ENCODE measurements around the gene IL9R. TPM values are rescaled to one million over a fixed set of nuclear protein-coding genes. Genes with fewer than 3 reads are reported as not detected.
"Not testable (repeated sequence)": the region's sequence is repeated elsewhere in the genome, so short reads cannot be mapped to it uniquely, and the experiment has no call there.

IL9R gene
- total RNA-seq, 3 donors from 2014 or later (not counting 1 experiment from before 2014, with no cell fraction given) = 1.6 to 3.4 (median 1.9) TPM

DNA sequence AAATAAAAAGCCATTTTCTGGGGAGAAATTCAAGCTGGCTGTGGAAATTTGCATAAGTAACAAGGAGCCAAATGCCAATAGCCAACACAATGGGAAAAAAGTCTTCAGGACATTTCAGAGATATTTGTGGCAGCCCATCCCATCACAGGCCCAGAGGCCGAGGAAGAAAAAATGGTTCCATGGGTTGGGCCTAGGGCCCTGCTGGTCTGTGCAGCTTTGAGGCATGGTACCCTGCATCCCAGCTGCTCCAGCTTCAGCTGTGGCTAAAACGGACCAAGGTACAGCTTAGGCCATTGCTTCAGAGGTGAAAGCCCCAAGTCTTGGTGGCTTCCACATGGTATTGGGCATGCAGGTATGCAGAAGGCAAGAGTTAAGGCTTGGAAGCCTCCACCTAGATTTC, 14.2 kb upstream of the IL9R start:
- intact Hi-C loops (cut with micrococcal nuclease) = no loop called here
- H3K9me3 ChIP-seq (ENCODE audit: control insufficient read depth, insufficient read depth, low read length) = peaks cover 4% of the 10 kb centered on the region
- no peak for ATAC-seq
- peaks cover 3 to 7% of the 10 kb centered on the region in 2 donors for H3K27me3 Mint-ChIP-seq (ENCODE audit: low read depth in 2 of 2)
- H3K4me3 ChIP-seq (ENCODE audit: low read length) = no peak overlapping the region
- no peak overlapping the region for H3K4me3 Mint-ChIP-seq
- no peak overlapping the region for H3K27ac ChIP-seq (ENCODE audit: low read length)
- TF ChIP-seq, protein P1, sequence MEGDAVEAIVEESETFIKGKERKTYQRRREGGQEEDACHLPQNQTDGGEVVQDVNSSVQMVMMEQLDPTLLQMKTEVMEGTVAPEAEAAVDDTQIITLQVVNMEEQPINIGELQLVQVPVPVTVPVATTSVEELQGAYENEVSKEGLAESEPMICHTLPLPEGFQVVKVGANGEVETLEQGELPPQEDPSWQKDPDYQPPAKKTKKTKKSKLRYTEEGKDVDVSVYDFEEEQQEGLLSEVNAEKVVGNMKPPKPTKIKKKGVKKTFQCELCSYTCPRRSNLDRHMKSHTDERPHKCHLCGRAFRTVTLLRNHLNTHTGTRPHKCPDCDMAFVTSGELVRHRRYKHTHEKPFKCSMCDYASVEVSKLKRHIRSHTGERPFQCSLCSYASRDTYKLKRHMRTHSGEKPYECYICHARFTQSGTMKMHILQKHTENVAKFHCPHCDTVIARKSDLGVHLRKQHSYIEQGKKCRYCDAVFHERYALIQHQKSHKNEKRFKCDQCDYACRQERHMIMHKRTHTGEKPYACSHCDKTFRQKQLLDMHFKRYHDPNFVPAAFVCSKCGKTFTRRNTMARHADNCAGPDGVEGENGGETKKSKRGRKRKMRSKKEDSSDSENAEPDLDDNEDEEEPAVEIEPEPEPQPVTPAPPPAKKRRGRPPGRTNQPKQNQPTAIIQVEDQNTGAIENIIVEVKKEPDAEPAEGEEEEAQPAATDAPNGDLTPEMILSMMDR (IDR thresholded peaks at IDR 0.05) = no peak
- H3K27ac Mint-ChIP-seq = no peak overlapping the region
- no peaks in the 10 kb centered on the region for H3K4me1 Mint-ChIP-seq
- 81% methylated on average over 2 of the region's 2 CpGs for WGBS (ENCODE audit: insufficient coverage)
- H3K27me3 ChIP-seq (ENCODE audit: control insufficient read depth, insufficient read depth, low read length) = no peaks in the 10 kb centered on the region
- DNase-seq = no peak
- H3K9me3 Mint-ChIP-seq = no peaks in the 10 kb centered on the region
- no peaks in the 10 kb centered on the region for H3K4me1 ChIP-seq (ENCODE audit: control insufficient read depth, insufficient read depth, low read length)
- no peaks in the 10 kb centered on the region for H3K36me3 Mint-ChIP-seq
- H3K36me3 ChIP-seq (ENCODE audit: control insufficient read depth, insufficient read depth, low read length) = no peaks in the 10 kb centered on the region

DNA sequence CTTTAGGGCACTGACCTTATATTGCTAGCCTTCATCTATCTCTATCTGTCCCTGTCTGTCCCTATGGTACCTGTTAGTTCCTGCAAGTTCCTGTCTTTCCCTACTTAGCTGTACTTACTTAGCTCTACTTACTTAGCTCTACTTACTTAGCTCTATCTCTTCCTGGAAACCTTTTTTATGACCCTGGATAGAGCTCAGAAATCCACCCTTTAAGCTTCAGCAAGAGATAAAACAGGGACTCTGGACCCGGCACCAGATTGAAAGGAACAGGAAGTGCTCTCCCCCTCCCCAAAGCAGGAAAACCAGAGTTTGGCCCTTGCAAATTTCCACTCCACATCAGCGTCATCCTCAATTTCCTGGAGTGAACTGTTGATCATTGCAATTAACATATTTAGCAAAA, 12.3 kb upstream of the IL9R start:
- H3K27me3 ChIP-seq (ENCODE audit: control insufficient read depth, insufficient read depth, low read length) = no peaks in the 10 kb centered on the region
- H3K4me3 ChIP-seq (ENCODE audit: low read length) = no peak overlapping the region
- Mint-ChIP-seq H3K27me3 (ENCODE audit: low read depth in 2 of 2) (peaks cover 7 to 15% of the 10 kb centered on the region in 2 donors), H3K4me3 (no peak overlapping the region), H3K4me1 (no peaks in the 10 kb centered on the region), H3K9me3 (no peaks in the 10 kb centered on the region), H3K36me3 (no peaks in the 10 kb centered on the region), H3K27ac (no peak overlapping the region)
- H3K9me3 ChIP-seq (ENCODE audit: control insufficient read depth, insufficient read depth, low read length) = peaks cover 4% of the 10 kb centered on the region
- no peak overlapping the region for H3K27ac ChIP-seq (ENCODE audit: low read length)
- TF ChIP-seq, protein P1 (IDR thresholded peaks at IDR 0.05) = no peak
- no peak for DNase-seq
- 86% methylated on average over 2 of the region's 2 CpGs for WGBS (ENCODE audit: insufficient coverage)
- no peak for ATAC-seq
- no peaks in the 10 kb centered on the region for H3K36me3 ChIP-seq (ENCODE audit: control insufficient read depth, insufficient read depth, low read length)
- no peaks in the 10 kb centered on the region for H3K4me1 ChIP-seq (ENCODE audit: control insufficient read depth, insufficient read depth, low read length)
- intact Hi-C loops (cut with micrococcal nuclease) = no loop called here

DNA sequence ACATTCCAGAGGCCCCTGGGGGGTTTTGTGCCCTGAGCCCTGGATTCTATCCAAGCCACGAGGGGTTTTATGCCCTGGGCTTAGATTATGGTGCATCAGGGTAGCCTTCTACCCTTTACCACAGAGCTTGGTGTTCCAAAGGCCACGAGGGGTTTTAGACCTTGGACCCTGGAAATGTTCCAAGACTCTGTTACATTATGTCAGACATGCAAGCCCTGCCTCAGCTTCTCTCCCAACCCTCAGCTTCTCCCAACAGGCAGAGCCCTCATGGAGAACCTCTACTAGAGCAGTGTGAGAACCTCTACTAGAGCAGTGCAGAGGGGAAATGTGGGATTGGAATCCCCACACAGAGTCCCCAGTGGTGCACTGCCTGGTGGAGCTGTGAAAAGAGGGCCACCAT, 10.5 kb upstream of the IL9R start:
- H3K9me3 Mint-ChIP-seq; H3K27me3 Mint-ChIP-seq (ENCODE audit: low read depth in 2 of 2); H3K9me3 ChIP-seq (ENCODE audit: control insufficient read depth, insufficient read depth, low read length); ATAC-seq; H3K36me3 ChIP-seq (ENCODE audit: control insufficient read depth, insufficient read depth, low read length); H3K27ac Mint-ChIP-seq; H3K36me3 Mint-ChIP-seq; H3K4me3 ChIP-seq (ENCODE audit: low read length); DNase-seq; H3K27me3 ChIP-seq (ENCODE audit: control insufficient read depth, insufficient read depth, low read length); H3K4me1 Mint-ChIP-seq; H3K4me3 Mint-ChIP-seq; H3K27ac ChIP-seq (ENCODE audit: low read length); H3K4me1 ChIP-seq (ENCODE audit: control insufficient read depth, insufficient read depth, low read length); intact Hi-C loops (cut with micrococcal nuclease): not testable (repeated sequence)
- WGBS (ENCODE audit: insufficient coverage) = 34% methylated on average over 2 of the region's 2 CpGs

DNA sequence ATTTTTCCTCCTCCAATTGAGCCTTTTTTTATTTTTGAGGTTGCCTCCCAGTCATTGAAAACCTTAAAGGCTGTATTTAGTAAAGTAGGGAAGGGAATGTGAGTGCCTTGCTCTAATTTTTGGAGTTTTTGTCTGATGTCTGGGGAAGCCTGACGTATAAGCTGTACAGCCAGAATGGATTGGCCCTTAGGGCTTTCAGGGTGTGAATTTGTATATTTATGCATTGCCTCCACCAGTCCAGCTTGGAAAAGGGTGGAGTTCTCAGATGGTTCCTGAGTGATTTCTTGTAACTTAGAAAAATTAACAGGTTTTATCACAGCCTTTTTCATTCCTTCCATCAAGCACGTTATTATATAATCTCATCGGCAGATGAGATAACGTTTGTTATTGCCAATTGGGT, 8.6 kb upstream of the IL9R start:
- H3K4me3 Mint-ChIP-seq = no peak overlapping the region
- ATAC-seq (no peak), DNase-seq (no peak)
- no peaks in the 10 kb centered on the region for H3K27me3 ChIP-seq (ENCODE audit: control insufficient read depth, insufficient read depth, low read length)
- H3K9me3 ChIP-seq (ENCODE audit: control insufficient read depth, insufficient read depth, low read length) = no peaks in the 10 kb centered on the region
- no peaks in the 10 kb centered on the region for H3K36me3 ChIP-seq (ENCODE audit: control insufficient read depth, insufficient read depth, low read length)
- peaks cover 6 to 8% of the 10 kb centered on the region in 2 donors for H3K27me3 Mint-ChIP-seq (ENCODE audit: low read depth in 2 of 2)
- no peak overlapping the region for H3K27ac Mint-ChIP-seq
- no peak overlapping the region for H3K4me3 ChIP-seq (ENCODE audit: low read length)
- H3K4me1 ChIP-seq (ENCODE audit: control insufficient read depth, insufficient read depth, low read length) = no peaks in the 10 kb centered on the region
- H3K27ac ChIP-seq (ENCODE audit: low read length) = no peak overlapping the region
- H3K36me3 Mint-ChIP-seq = no peaks in the 10 kb centered on the region
- TF ChIP-seq, protein P1 (IDR thresholded peaks at IDR 0.05) = no peak
- no peaks in the 10 kb centered on the region for H3K4me1 Mint-ChIP-seq
- no peaks in the 10 kb centered on the region for H3K9me3 Mint-ChIP-seq
- WGBS (ENCODE audit: insufficient coverage) = 94% methylated on average over 4 of the region's 4 CpGs
- intact Hi-C loops (cut with micrococcal nuclease) = no loop called here

All from natural killer cell (primary cell).